NCI-H446 (cell line): ENCODE measurements around the gene NOTCH1.

Experiments
- DNase-seq, 2 experiments: peaks; one replicate each; lab custom pipeline; 2025; lab: John Stamatoyannopoulos, UW

Gene NOTCH1

DNA sequence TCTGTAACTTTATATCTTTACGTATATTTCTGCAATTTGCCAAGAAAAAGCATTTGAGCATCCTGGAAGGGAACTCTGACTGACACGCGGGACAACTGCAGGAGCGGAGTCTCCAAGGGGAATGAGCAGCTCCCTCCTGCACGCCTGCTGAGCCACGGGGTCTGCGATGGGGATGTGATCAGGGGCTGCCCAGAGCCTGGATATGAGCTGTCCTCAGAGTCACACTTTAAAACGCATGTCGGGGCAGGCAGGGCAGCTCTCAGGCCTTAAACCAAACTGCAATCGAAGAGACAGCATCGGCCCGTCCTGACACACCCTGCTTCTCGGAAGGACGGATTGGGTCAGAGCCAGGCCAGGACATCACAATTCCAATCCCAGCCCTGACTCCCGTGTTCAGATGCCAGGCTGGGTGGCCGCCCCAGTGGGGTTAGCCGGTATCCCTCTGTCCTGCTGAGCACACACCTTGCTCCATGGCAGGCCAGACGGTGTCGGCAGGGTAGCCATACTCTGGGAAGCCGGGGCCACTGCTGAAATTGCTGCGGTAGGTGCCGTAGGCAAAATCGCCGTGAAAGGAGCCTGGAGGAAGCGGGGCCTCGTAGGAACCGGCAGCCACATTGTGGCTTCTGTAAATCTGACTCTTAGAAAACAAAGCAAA, 80.2 kb downstream of the NOTCH1 start:
- no peak for DNase-seq

DNA sequence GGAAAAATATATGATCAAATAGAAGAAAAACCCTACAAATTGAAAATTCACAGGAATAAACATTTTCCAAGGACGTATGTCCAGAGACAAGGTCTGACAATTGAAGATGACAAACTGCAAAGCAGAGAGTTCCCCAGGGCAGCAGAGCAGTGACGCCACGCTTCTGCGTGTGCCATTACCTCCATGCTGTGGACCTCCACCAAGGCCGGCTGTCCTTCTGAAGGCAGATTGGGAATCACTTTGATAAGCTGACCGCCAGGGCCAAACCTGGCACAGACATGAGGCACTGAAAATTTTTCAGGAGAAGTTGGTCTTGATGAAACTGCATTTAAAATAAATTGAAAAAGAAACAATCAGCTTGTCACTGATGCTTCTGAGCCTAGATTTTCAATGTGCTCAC, 81.6 kb downstream of the NOTCH1 start:
- no peak for DNase-seq

DNA sequence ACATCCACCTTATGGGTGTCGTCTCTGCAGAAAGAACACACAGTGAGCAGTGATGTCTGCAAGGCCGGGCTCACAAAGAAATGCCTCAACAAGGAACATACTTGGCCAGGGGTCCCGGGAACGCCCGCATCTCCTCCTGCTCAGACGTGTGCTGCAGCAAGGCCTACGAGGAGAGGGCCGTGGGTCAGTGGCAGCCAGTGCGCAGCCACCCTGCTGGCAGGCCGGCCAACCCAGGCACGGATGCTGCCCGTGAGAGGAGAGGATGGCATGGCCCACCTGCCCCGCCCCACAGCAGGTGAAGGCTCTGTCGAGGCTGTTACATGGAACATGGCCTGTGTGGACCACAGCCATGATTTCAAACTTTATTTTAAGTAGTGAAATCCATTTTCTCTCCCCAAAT, 82.3 kb downstream of the NOTCH1 start:
- DNase-seq = no peak

DNA sequence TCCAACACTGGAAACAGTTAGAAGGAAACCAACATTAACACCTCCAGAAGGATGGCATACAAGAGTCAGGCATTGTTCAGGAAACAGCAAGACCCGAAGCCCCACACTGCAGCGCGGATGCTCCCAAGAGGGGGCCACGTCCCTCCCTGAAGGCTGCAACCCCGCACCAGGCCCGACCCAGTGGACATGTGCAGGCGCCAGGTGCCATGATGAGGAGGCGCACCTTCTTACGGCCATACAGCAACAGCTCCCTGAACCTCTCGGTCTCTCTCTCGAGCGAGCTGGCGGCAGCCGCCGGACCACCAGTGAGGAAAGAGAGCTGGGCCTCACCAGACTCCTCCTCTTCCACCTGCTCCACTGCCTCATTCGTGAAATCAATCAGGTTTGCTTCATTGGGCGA, 83.2 kb downstream of the NOTCH1 start:
- DNase-seq = no peak

- no peak for DNase-seq
Measured at GRCh38 chr9:136460772-136461325, 85.0 kb downstream of the NOTCH1 start.

- no peak for DNase-seq
Measured at GRCh38 chr9:136459425-136459824, 86.4 kb downstream of the NOTCH1 start.

DNA sequence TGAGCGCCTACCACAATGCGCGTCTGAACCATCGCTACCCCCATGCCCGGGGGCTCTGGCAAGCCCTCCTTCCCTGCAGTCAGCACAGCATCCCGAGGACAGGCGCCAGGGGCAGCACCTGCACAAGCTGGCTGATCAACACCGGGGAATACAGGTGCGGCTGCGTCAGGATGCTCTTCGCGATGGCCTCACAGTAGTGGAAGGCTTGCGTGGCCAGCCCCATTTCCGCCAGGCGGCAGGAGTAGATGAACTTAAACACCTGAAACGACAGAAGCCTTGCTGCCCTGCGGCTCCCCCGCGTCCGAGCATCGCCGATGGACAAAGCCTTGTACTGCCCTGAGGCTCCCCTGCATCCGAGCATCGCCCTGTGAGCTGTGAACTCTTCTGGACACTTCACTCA, 88.5 kb downstream of the NOTCH1 start:
- DNase-seq = no peak

GRCh38 chr9:136456258-136456657, 89.6 kb downstream of the NOTCH1 start:
- DNase-seq = no peak

DNA sequence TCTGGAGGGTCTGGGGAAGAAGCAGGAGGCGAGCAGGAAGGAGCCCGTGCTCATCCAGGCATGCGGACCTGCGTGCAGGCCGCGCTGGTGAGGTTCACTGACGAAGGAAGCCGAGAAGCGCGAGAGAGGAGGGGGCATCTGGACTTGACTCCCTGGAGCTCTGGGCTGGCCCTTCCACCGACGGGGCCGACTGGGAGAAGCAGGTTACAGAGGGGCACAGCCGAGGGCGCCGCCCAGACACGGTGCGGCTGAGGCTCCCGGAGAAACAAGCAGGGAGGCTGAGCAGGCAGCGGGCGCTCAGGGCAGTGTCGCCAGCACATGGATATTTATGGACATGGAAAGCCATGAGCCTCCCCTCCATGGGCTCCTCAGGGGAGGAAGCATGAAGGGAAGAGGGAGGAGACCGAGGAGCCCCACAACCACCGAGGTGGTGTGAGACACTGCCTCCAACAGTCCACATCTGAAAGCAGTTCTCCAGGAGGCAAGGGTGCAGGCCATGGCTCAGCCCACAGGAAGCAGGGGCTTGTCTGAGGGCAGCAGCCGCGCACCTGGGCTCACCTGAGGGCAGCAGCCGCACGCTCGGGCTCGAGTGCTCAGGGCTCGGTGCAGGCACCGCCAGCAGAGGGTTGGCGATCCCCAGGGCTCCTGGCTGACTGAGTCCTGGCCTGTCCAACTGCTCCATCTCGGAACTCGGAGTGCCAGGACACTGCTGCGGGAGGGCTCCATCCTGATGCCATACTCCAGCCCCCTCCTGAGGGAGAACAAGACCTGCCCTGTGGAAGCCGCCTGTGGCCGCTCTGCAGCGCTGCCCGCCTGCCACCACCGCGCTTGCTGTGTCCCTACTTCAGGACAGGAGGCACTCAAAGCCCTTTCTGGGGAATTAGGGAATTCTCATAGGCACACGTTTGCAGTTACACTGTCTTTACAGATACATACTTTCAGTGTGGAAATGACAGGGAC, 90.5 kb downstream of the NOTCH1 start:
- no peak for DNase-seq

GRCh38 chr9:136454026-136454796, 91.6 kb downstream of the NOTCH1 start:
- no peak for DNase-seq

GRCh38 chr9:136453326-136453725, 92.5 kb downstream of the NOTCH1 start:
- DNase-seq = no peak

- no peak for DNase-seq
Measured at GRCh38 chr9:136451221-136451877, 94.5 kb downstream of the NOTCH1 start.

DNA sequence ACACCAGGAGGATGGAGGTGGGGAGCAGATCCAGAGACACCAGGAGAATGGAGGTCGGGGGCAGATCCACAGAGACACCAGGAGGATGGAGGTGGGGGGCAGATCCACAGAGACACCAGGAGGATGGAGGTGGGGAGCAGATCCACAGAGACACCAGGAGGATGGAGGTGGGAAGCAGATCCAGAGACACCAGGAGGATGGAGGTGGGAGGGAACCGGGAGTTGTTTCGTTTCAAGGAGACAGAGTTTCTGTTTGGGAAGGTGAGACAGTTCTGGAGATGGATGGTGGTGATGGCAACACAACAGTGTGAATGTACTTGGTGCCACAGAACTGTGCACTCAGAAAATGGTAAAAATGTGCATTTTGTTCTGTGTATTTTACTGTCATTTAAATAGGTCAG, 97.2 kb downstream of the NOTCH1 start:
- DNase-seq = no peak

DNA sequence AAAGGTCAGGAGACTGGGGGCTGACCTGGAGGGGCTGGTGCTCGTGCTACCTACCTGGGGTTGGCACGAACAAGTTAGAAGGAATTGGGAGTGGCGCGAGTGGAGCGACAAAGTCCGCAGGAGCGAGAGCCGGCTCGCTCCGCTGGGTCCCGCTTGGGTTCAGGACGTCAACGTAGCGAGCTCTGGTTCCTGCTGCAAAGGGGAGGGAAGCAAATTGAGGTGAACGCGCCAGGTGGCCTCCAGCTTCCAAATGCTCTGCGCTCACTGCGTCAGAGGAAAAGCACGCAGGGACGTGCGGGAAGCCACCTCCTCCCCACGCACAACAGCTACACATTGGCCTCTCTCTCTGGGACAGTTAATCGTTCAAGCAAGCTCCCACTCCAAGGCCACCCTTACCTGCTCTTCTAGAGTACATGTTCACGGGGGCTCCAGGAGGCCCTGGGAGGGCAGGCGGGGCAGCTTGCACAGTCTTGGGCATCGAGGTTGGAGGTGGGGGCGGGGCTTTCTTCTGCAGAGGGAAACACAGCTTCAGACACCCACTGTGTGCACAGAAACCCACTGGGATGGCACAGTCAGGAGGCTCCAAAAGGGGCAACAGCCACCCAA, 98.6 kb downstream of the NOTCH1 start:
- DNase-seq = no peak

DNA sequence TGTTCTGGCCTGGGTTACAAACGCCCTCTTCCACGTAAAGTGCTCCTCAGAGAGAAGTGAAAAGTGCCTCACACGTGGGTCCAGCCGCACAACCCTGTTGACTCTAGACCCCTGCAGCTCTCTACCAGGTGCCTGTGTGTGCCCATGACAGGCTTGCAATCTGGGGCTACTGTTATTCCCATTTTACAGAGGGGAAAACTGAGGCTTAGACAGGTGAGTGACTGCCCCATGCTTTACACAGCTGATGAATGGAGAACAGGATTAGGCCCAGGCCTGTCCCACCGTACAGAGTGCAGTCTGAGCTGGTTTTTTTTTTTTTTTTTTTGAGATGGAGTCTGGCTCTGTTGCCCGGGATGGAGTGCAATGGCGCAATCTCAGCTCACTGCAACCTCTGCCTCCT, 100.0 kb downstream of the NOTCH1 start:
- no peak for DNase-seq
